Measurements from ENCODE around the gene RNF135.
"Not testable (repeated sequence)": the region's sequence is repeated elsewhere in the genome, so short reads cannot be mapped to it uniquely, and the experiment has no call there.

GRCh38 chr17:31042378-31042777, 71.5 kb downstream of the RNF135 start:
- not testable (repeated sequence) for TF ChIP-seq CTCF, POLR2A, EP300, POLR2AphosphoS5 (IDR thresholded peaks at IDR 0.05)
